C4-2B (cell line): ENCODE results near the gene LINGO1.

Experiments used
- H3K27ac ChIP-seq: fragments of 450-650 bp; 2 replicates; pipeline ENCODE4 v1.5.1; 2017
- ZFX ChIP-seq: fragments of 450-650 bp; IDR thresholded peaks from 2 replicates; pipeline ENCODE4 v1.6.1; 2017
- TF ChIP-seq, protein P1 (sequence below): fragments of 450-650 bp; conservative IDR thresholded peaks from 2 replicates; pipeline ENCODE4 v1.5.1; 2017; ENCODE audit warnings: mild to moderate bottlenecking

Gene LINGO1

DNA sequence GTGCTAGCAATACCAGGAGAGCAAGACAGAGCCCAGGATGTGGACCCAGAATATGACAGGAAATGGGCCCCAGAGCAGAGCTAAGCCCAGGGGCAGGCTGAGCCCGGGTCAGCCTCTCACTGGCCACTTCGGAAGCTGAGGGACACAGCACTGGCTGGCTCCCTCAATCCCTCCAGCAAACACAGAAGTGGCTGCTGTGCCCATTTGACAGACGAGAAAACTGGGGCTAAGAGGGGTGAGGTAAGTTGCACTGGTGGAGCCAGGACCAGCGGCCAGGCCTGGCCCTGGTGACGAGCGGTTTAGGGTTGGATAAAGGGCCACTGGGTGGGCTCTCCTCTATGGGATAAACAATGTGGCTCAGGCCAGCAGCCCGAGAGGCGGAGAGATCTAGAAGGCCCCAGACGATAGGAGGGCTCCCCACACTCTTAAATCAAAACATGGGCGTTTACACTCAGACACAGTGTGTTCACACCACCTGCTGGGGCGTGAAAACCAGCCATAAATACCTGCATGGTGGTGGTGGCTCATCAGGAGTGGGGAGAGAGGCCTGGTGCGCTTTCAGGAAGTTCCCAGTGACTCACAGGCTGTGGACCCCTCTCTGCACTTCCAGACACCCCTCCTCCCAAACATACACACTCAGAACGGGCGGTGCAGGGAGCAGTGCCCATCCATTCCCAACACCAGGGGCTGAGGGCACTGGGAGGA lies 12.0 kb upstream of the LINGO1 start:
- TF ChIP-seq, protein P1, sequence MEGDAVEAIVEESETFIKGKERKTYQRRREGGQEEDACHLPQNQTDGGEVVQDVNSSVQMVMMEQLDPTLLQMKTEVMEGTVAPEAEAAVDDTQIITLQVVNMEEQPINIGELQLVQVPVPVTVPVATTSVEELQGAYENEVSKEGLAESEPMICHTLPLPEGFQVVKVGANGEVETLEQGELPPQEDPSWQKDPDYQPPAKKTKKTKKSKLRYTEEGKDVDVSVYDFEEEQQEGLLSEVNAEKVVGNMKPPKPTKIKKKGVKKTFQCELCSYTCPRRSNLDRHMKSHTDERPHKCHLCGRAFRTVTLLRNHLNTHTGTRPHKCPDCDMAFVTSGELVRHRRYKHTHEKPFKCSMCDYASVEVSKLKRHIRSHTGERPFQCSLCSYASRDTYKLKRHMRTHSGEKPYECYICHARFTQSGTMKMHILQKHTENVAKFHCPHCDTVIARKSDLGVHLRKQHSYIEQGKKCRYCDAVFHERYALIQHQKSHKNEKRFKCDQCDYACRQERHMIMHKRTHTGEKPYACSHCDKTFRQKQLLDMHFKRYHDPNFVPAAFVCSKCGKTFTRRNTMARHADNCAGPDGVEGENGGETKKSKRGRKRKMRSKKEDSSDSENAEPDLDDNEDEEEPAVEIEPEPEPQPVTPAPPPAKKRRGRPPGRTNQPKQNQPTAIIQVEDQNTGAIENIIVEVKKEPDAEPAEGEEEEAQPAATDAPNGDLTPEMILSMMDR = no peak
- TF ChIP-seq ZFX = no peak
- H3K27ac ChIP-seq = no peak overlapping the region

DNA sequence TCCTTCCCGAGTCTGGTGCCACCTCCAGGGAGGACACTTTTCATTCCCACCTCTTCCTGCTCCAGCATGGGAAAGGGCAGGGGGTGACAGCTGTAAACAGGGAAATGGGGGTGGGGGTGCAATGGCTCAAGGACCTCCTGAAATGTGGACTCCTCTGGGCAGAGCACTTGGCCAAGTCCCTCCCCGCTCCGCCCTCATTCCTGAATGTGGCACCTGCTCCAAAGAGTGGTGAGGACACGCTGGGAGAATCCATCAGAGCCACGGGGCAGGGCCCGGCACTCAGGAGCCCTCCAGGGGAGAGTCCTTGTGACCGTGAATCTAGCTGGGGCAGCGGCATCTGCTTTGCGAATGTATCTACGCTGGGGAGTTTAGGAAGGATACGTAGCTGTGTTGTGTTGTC lies 11.1 kb upstream of the LINGO1 start:
- TF ChIP-seq ZFX = no peak
- TF ChIP-seq, protein P1 = no peak
- H3K27ac ChIP-seq = no peak overlapping the region

DNA sequence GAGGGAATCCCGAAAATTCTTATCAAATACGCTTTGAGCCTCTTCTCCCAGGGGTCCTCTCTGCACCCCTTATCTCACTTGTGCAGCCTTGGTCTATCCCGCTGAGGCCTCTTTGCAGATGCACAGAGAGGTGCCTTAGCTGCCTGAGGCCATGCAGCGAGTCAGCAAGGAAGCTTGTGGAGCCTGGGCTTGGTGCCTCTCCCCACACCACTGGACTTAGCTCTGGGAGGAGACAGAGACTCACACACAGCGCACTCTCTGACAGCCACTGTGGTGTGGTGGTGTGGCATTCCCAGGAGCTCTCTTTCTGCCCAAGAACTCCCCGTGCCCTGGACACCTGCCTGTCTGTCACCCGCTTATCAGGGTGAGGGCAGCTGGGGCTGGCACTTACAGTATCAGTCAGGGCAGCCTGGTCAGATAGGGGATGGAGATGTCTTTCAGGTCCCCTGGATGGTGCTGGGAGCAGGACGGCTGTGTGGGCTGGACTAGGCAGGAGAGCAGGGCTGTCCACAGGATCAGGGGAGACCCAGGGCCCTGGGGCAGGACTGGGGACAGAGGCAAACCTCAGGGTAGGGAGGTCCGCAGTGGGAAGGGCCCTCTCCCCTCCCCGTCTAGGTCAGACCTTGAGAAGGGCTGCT lies 10.2 kb upstream of the LINGO1 start:
- H3K27ac ChIP-seq = no peak overlapping the region
- TF ChIP-seq, protein P1 = no peak
- no peak for TF ChIP-seq ZFX

DNA sequence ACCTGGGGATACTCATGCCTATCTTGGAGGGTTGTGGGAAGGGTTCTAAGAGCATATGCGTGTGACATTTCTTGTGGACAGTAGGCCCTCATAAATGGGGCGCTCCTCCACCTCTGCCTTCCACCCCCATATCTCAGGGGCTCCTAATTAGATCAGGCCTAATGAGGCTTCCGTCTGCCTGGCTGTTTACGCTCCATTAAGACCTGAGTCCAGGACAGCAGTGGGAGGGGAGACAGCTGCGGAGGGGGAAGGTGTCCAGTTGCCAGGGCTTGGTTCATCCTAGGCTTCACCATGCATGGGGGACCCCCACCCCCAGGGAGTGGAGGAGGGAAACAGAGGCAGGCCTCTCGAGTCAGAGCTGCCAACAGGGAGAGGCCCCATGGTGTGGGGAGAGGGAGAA lies 9.3 kb upstream of the LINGO1 start:
- TF ChIP-seq ZFX = no peak
- TF ChIP-seq, protein P1 = no peak
- H3K27ac ChIP-seq = no peak overlapping the region

DNA sequence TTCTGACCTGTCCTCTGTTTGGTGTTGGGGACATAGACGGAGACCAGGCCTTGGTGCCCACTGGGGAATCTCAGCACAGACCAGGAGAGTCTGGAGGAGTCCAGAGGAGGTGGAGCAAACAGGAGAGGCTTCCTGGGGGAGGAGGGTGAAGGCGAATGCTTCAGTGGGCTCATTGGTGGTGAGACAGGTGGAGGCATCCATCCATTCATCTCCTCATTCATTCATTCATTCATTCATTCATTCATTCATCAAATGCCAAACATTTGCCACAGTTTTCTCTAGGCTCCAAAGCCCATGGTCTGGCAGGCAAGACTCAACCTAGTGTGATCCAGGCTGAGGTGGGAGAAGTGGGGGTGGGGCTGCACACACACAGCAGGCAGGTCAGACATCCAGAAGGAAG lies 7.9 kb upstream of the LINGO1 start:
- TF ChIP-seq, protein P1 = no peak
- no peak for TF ChIP-seq ZFX
- no peak overlapping the region for H3K27ac ChIP-seq

DNA sequence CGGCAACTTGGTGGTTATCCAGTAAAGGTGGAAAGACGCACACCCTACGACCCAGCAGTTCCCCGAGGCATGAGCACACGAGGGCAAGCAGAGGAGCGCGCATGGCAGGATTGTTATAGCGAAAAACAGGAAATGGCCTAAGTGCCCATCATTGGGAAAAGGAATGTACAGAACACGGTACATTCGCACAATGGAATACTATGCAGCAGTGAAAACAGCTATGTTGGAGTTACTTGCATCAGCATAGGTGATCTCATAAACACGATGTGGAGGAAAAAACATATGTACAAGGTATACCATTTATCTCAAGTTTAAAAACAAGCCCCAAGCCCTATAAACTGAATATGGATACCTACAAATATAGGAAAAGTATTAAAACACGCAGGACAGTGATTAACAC lies 6.7 kb upstream of the LINGO1 start:
- TF ChIP-seq ZFX = no peak
- TF ChIP-seq, protein P1 = no peak
- H3K27ac ChIP-seq = no peak overlapping the region

DNA sequence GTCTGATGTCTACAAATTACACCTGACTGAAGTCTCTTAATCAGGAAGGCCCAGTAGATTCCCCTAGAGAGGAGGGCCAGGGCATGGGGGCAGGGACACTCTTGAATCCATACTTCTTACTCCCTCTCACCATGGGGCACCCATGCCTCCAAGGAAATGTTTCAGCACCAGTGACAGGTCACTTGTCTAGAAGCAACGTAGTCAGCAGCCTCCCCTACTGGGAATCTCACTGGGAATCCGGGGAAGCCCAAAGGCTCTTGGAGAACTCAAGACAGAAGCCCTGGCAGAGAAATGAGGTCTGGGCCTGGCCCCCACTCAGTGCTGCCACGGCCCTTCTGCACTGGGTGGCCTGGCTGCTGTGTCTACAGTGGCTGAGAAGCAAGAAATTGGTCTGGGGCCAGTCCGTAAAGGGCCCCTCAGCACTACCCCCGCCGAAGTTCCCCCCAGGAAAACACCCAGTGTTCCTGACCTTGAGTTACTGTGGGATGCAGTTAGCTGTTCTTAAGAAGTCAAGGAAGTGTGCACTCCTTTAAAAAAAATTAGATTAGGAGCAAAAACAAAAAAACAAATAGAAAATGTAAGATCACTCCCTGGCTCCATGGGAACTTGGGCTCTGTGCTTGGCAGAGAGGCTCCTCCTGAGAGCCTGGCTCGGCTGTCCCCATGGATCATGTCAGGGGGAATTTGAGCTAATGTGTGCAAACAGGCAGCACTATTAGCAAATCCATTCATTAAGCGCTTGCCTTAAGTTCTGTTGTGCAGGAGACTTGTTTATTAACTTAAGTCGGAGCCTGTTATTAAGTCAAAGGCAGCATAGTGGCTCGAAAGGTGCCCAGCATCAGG lies 5.4 kb upstream of the LINGO1 start:
- no peak overlapping the region for H3K27ac ChIP-seq
- TF ChIP-seq, protein P1 = no peak
- no peak for TF ChIP-seq ZFX
